DND-41 (cell line): ENCODE data around the gene SLC23A2.

ENCODE experiments used
- ATAC-seq: fragments of 200-7000 bp; cut with Tn5 transposase; 3 replicates; pipeline ENCODE4 v1.9.1; 2021; ENCODE audit warnings: low read depth; ENCODE audit not compliant: insufficient read depth
- DNase-seq: peaks from one replicate; pipeline ENCODE4 v3.0.0-alpha.2; 2020
- H2AFZ ChIP-seq: 2 replicates; pipeline ENCODE4 v1.6.0; 2012; ENCODE audit warnings: low read depth, low read length
- H3K27ac ChIP-seq: 2 replicates; pipeline ENCODE4 v1.5.1; 2012; ENCODE audit warnings: low read length, inconsistent platforms
- H3K27me3 ChIP-seq: fragments of 200-600 bp; sonication (generic); 2 replicates; pipeline ENCODE4 v1.6.0; 2012; ENCODE audit warnings: low read length, mild to moderate bottlenecking, inconsistent platforms; ENCODE audit not compliant: insufficient read depth, poor library complexity
- H3K36me3 ChIP-seq: 2 replicates; pipeline ENCODE4 v1.5.1; 2012; ENCODE audit warnings: low read length, inconsistent platforms; ENCODE audit not compliant: insufficient read depth
- H3K4me1 ChIP-seq: 2 replicates; pipeline ENCODE4 v1.5.1; 2012; ENCODE audit warnings: mild to moderate bottlenecking, low read length; ENCODE audit not compliant: insufficient read depth
- H3K4me2 ChIP-seq: 2 replicates; pipeline ENCODE4 v1.6.0; 2012; ENCODE audit warnings: mild to moderate bottlenecking, moderate library complexity, low read length, inconsistent platforms; ENCODE audit not compliant: insufficient read depth
- H3K4me3 ChIP-seq, 2 experiments: fragments of 200-600 bp in 1 of 2; shearing (Covaris generic) in 1 of 2; 2 replicates each; pipeline ENCODE4 v1.5.1; 2012 to 2016; ENCODE audit warnings: inconsistent platforms in 2 of 2, low read length in 2 of 2, mild to moderate bottlenecking in 2 of 2, low read depth in 1 of 2, moderate library complexity in 1 of 2
- H3K79me2 ChIP-seq: 2 replicates; pipeline ENCODE4 v1.6.0; 2012; ENCODE audit warnings: low read length, inconsistent platforms; ENCODE audit not compliant: insufficient read depth
- H3K9ac ChIP-seq: 2 replicates; pipeline ENCODE4 v1.6.0; 2012; ENCODE audit warnings: low read depth, mild to moderate bottlenecking, inconsistent platforms, low read length, moderate library complexity
- H3K9me3 ChIP-seq: 2 replicates; pipeline ENCODE4 v1.5.1; 2012; ENCODE audit warnings: low read length, moderate library complexity, mild to moderate bottlenecking, inconsistent platforms; ENCODE audit not compliant: insufficient read depth, severe bottlenecking
- H4K20me1 ChIP-seq: 2 replicates; pipeline ENCODE4 v1.6.0; 2012; ENCODE audit warnings: low read length; ENCODE audit not compliant: insufficient read depth
- EZH2 ChIP-seq: IDR thresholded peaks from 3 replicates; pipeline ENCODE4 v1.6.1; 2012; ENCODE audit warnings: borderline replicate concordance, low read depth, mild to moderate bottlenecking, moderate library complexity, low read length, inconsistent platforms; ENCODE audit not compliant: severe bottlenecking
- TF ChIP-seq, protein P1 (sequence below): IDR thresholded peaks from 2 replicates; pipeline ENCODE4 v1.5.1; 2012; ENCODE audit warnings: borderline replicate concordance, low read length, moderate library complexity, mild to moderate bottlenecking; ENCODE audit not compliant: poor library complexity, severe bottlenecking; ENCODE audit errors: extremely low read depth

The SLC23A2 gene

DNA sequence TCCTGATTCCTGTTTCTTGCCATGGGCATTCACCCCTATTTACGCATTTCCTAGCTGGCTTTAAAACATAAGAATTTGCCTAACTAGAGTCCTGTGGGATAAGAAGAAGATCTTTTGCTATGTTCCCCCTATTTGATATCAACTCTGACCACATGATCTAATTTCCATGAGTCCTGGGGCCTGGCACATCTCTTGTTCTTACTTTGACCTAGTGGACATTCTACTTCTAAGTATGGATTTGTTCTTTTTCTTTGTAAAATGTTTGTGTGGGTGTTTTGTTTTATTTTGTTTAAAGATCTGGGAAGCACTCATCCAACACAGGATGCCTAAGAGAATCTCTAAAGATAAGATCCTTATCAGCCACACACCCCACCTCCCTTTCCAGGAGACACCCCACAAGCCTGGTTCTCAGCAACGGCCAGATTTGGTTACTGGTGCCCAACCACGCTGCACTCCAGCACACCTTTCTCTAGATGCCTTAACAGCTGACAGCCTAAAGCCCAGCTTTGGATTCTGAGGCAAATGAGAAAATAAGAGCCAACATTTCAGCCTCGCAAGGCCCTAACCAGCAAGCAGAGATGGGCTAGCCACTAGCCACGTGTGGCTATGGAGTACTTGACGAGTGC lies 74.7 kb downstream of the SLC23A2 start:
- H3K9me3 ChIP-seq = no peaks in the 10 kb centered on the region
- TF ChIP-seq, protein P1, sequence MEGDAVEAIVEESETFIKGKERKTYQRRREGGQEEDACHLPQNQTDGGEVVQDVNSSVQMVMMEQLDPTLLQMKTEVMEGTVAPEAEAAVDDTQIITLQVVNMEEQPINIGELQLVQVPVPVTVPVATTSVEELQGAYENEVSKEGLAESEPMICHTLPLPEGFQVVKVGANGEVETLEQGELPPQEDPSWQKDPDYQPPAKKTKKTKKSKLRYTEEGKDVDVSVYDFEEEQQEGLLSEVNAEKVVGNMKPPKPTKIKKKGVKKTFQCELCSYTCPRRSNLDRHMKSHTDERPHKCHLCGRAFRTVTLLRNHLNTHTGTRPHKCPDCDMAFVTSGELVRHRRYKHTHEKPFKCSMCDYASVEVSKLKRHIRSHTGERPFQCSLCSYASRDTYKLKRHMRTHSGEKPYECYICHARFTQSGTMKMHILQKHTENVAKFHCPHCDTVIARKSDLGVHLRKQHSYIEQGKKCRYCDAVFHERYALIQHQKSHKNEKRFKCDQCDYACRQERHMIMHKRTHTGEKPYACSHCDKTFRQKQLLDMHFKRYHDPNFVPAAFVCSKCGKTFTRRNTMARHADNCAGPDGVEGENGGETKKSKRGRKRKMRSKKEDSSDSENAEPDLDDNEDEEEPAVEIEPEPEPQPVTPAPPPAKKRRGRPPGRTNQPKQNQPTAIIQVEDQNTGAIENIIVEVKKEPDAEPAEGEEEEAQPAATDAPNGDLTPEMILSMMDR = no peak
- no peak for TF ChIP-seq EZH2
- DNase-seq (no peak), ATAC-seq (no peak)
- H3K4me1 ChIP-seq = no peaks in the 10 kb centered on the region
- H3K4me2 ChIP-seq = no peak overlapping the region
- H3K27ac ChIP-seq = no peak overlapping the region
- peaks cover 35% of the 10 kb centered on the region; the same call in 1 of the 2 replicates for H4K20me1 ChIP-seq
- no peak overlapping the region for H3K9ac ChIP-seq
- no peaks in the 10 kb centered on the region for H3K27me3 ChIP-seq
- H2AFZ ChIP-seq = no peak overlapping the region
- H3K4me3 ChIP-seq = no peak overlapping the region
- peaks cover 3% of the 10 kb centered on the region; the same call in 1 of the 2 replicates for H3K79me2 ChIP-seq
- peaks cover 54% of the 10 kb centered on the region for H3K36me3 ChIP-seq

- no peak overlapping the region for H3K4me2 ChIP-seq
- no peak for DNase-seq
- no peak overlapping the region for H2AFZ ChIP-seq
- H3K27ac ChIP-seq = no peak overlapping the region
- peaks cover 48% of the 10 kb centered on the region for H3K36me3 ChIP-seq
- H3K9me3 ChIP-seq = no peaks in the 10 kb centered on the region
- H3K4me3 ChIP-seq = no peak overlapping the region
- ATAC-seq = no peak
- peaks cover 3% of the 10 kb centered on the region; the same call in 1 of the 2 replicates for H3K79me2 ChIP-seq
- no peaks in the 10 kb centered on the region for H3K27me3 ChIP-seq
- H4K20me1 ChIP-seq = peaks cover 35% of the 10 kb centered on the region; the same call in 1 of the 2 replicates
- no peak overlapping the region for H3K9ac ChIP-seq
- TF ChIP-seq, protein P1 = no peak
- TF ChIP-seq EZH2 = no peak
- no peaks in the 10 kb centered on the region for H3K4me1 ChIP-seq
Measured at GRCh38 chr20:4925842-4926530, 75.3 kb downstream of the SLC23A2 start.

DNA sequence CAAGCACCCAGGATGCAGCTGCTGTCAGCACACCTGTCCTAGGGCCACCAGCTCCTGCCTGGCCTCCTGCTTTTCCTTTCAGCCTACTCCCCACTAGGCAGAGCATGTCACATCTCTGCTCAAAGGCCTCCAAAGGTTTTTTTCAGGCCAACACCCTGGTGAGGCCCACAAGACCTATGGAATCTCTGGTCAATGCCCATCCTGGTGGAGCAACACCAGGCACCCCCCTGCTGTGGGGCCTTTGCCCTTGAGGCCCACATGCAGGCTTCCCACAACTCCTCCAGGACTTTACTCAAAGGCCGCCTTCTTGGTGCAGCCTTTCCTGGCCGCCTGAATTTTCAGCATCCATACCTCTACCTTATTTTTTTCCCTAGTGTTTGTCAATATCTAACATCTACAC lies 76.9 kb downstream of the SLC23A2 start:
- Histone ChIP-seq H3K27me3 (no peaks in the 10 kb centered on the region), H3K4me2 (no peak overlapping the region), H3K9ac (no peak overlapping the region), H4K20me1 (peaks cover 34% of the 10 kb centered on the region), H3K36me3 (peaks cover 40% of the 10 kb centered on the region), H3K4me3 (no peak overlapping the region), H3K27ac (no peak overlapping the region), H2AFZ (no peak overlapping the region), H3K79me2 (peaks cover 8% of the 10 kb centered on the region; the same call in 1 of the 2 replicates), H3K9me3 (no peaks in the 10 kb centered on the region), H3K4me1 (no peaks in the 10 kb centered on the region)
- DNase-seq = no peak
- ATAC-seq = no peak
- no peak for TF ChIP-seq EZH2
- TF ChIP-seq, protein P1 = no peak
